Effector memory CD4-positive, alpha-beta T cell (primary cell): ENCODE results near the gene HPGD.

Experiments
- DNase-seq, 3 donors: peaks; one replicate each; pipeline ENCODE4 v3.0.0-alpha.2; 2020
- H3K27ac ChIP-seq: 2 replicates; pipeline ENCODE4 v1.7.0; 2013; ENCODE audit warnings: mild to moderate bottlenecking, low read length, moderate library complexity; ENCODE audit not compliant: insufficient read depth, poor library complexity, severe bottlenecking
- H3K27me3 ChIP-seq: replicated peaks from 2 replicates; pipeline ENCODE4 v1.7.0; 2013; ENCODE audit warnings: mild to moderate bottlenecking, low read length; ENCODE audit not compliant: insufficient read depth, control insufficient read depth, poor library complexity, severe bottlenecking
- H3K36me3 ChIP-seq: 2 replicates; pipeline ENCODE4 v1.7.0; 2013; ENCODE audit warnings: mild to moderate bottlenecking, low read length, moderate library complexity; ENCODE audit not compliant: control insufficient read depth, insufficient read depth
- H3K4me1 ChIP-seq: 2 replicates; pipeline ENCODE4 v1.7.0; 2013; ENCODE audit warnings: low read length, mild to moderate bottlenecking; ENCODE audit not compliant: control insufficient read depth, insufficient read depth, poor library complexity, severe bottlenecking
- H3K4me3 ChIP-seq: 2 replicates; pipeline ENCODE4 v1.7.0; 2013; ENCODE audit warnings: low read length, low read depth, mild to moderate bottlenecking; ENCODE audit not compliant: insufficient read depth, poor library complexity, severe bottlenecking
- H3K9me3 ChIP-seq: 2 replicates; pipeline ENCODE4 v1.7.0; 2013; ENCODE audit warnings: mild to moderate bottlenecking, low read length, moderate library complexity; ENCODE audit not compliant: control insufficient read depth

Gene HPGD

GRCh38 chr4:174454815-174455473 is 67.3 kb downstream of the HPGD start:
- H3K27me3 ChIP-seq: no peaks in the 10 kb centered on the region
- no peak for DNase-seq
- H3K9me3 ChIP-seq: no peaks in the 10 kb centered on the region
- H3K27ac ChIP-seq: no peak overlapping the region
- no peaks in the 10 kb centered on the region for H3K36me3 ChIP-seq
- no peaks in the 10 kb centered on the region for H3K4me1 ChIP-seq
- no peak overlapping the region for H3K4me3 ChIP-seq

GRCh38 chr4:174451718-174452296 is 70.5 kb downstream of the HPGD start:
- no peak overlapping the region for H3K4me3 ChIP-seq
- H3K27ac ChIP-seq: no peak overlapping the region
- no peaks in the 10 kb centered on the region for H3K9me3 ChIP-seq
- no peak for DNase-seq
- no peaks in the 10 kb centered on the region for H3K27me3 ChIP-seq
- no peaks in the 10 kb centered on the region for H3K4me1 ChIP-seq
- no peaks in the 10 kb centered on the region for H3K36me3 ChIP-seq

- H3K4me3 ChIP-seq: no peak overlapping the region
- no peak for DNase-seq
- no peaks in the 10 kb centered on the region for H3K36me3 ChIP-seq
- no peaks in the 10 kb centered on the region for H3K9me3 ChIP-seq
- H3K27ac ChIP-seq: no peak overlapping the region
- no peaks in the 10 kb centered on the region for H3K27me3 ChIP-seq
- no peaks in the 10 kb centered on the region for H3K4me1 ChIP-seq
These were observed 71.5 kb downstream of the HPGD start for GRCh38 chr4:174450786-174451125.

- H3K27me3 ChIP-seq: no peaks in the 10 kb centered on the region
- no peak for DNase-seq
- no peak overlapping the region for H3K27ac ChIP-seq
- H3K4me3 ChIP-seq: no peak overlapping the region
- H3K36me3 ChIP-seq: no peaks in the 10 kb centered on the region
- H3K4me1 ChIP-seq: no peaks in the 10 kb centered on the region
- H3K9me3 ChIP-seq: no peaks in the 10 kb centered on the region
These were observed 72.1 kb downstream of the HPGD start for GRCh38 chr4:174449944-174450785.

GRCh38 chr4:174449152-174449551 is 73.1 kb downstream of the HPGD start:
- Histone ChIP-seq H3K36me3 (no peaks in the 10 kb centered on the region), H3K9me3 (no peaks in the 10 kb centered on the region), H3K4me3 (no peak overlapping the region), H3K27ac (no peak overlapping the region), H3K4me1 (no peaks in the 10 kb centered on the region), H3K27me3 (no peaks in the 10 kb centered on the region)
- no peak for DNase-seq

- H3K4me3 ChIP-seq: no peak overlapping the region
- H3K9me3 ChIP-seq: no peaks in the 10 kb centered on the region
- no peaks in the 10 kb centered on the region for H3K4me1 ChIP-seq
- H3K27me3 ChIP-seq: no peaks in the 10 kb centered on the region
- H3K27ac ChIP-seq: no peak overlapping the region
- H3K36me3 ChIP-seq: no peaks in the 10 kb centered on the region
- no peak for DNase-seq
These were observed 77.9 kb downstream of the HPGD start for GRCh38 chr4:174444390-174444789.
